SJSA1 (cell line): ENCODE data around the gene SLC9A4. TPM values are rescaled to one million over a fixed set of nuclear protein-coding genes. Genes with fewer than 3 reads are reported as not detected.

ENCODE experiments used
- DNase-seq, 2 experiments: peaks; one replicate each; pipeline ENCODE4 v3.0.0-alpha.2; 2015 to 2020; ENCODE audit warnings: low spot score in 2 of 2, low read depth in 1 of 2
- H3K27ac ChIP-seq: fragments of 250-450 bp; sonication (Bioruptor Pico); 2 replicates; pipeline ENCODE4 v1.5.1; 2020; ENCODE audit warnings: mild to moderate bottlenecking, moderate library complexity
- H3K27me3 ChIP-seq: fragments of 250-450 bp; sonication (Bioruptor Pico); replicated peaks from 2 replicates; pipeline ENCODE4 v1.5.1; 2020; ENCODE audit warnings: mild to moderate bottlenecking, moderate library complexity
- H3K36me3 ChIP-seq: fragments of 250-450 bp; sonication (Bioruptor Pico); 2 replicates; pipeline ENCODE4 v1.5.1; 2020; ENCODE audit warnings: mild to moderate bottlenecking
- H3K4me1 ChIP-seq: fragments of 250-450 bp; sonication (Bioruptor Pico); replicated peaks from 2 replicates; pipeline ENCODE4 v1.6.1; 2021; ENCODE audit warnings: mild to moderate bottlenecking
- H3K4me3 ChIP-seq: fragments of 250-450 bp; sonication (Bioruptor Pico); 2 replicates; pipeline ENCODE4 v1.5.1; 2020; ENCODE audit warnings: mild to moderate bottlenecking
- H3K9me3 ChIP-seq: fragments of 250-450 bp; sonication (Bioruptor Pico); replicated peaks from 2 replicates; pipeline ENCODE4 v1.5.1; 2020; ENCODE audit warnings: mild to moderate bottlenecking
- total RNA-seq: library from RNA; depleted of rRNA; stranded (reverse); fragments of >200 nt; shearing (Covaris generic); gene quantifications from 2 replicates; pipeline ENCODE4 v1.2.3, GENCODE V29; 2014; rRNA removed

Gene SLC9A4, protein sequence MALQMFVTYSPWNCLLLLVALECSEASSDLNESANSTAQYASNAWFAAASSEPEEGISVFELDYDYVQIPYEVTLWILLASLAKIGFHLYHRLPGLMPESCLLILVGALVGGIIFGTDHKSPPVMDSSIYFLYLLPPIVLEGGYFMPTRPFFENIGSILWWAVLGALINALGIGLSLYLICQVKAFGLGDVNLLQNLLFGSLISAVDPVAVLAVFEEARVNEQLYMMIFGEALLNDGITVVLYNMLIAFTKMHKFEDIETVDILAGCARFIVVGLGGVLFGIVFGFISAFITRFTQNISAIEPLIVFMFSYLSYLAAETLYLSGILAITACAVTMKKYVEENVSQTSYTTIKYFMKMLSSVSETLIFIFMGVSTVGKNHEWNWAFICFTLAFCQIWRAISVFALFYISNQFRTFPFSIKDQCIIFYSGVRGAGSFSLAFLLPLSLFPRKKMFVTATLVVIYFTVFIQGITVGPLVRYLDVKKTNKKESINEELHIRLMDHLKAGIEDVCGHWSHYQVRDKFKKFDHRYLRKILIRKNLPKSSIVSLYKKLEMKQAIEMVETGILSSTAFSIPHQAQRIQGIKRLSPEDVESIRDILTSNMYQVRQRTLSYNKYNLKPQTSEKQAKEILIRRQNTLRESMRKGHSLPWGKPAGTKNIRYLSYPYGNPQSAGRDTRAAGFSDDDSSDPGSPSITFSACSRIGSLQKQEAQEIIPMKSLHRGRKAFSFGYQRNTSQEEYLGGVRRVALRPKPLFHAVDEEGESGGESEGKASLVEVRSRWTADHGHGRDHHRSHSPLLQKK
- total RNA-seq: not detected in 2 replicates

DNA sequence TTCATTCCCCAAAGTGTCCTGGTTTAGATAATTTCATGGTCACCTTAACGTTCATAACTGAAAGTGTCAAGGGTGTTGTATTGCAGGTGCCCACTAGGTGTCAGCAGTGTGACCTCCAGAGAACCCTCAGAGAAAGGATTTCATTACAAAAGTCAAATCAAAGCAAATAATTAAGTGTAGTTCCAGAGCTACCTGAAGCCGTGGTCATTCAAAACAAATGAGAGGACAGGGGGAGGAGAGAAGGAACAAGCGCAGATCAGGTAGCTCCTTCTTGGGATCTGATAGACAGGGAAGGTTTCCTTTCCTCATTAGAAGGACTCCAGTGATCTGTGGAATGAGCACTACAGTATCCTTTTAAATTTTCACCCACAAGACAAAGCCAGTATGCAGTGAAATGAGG lies at the start of gene SLC9A4:
Gene SLC9A4, plus strand, starts transcription at position 207 of the 400 bp plus-strand sequence. CDS start 534 bp downstream, outside the sequence.
- peak in 1 of 2 experiments; percentile 57 for DNase-seq
- H3K4me1 ChIP-seq: no peaks in the 10 kb centered on the region; the same call in 1 of the 2 replicates
- peaks cover 14% of the 10 kb centered on the region for H3K27me3 ChIP-seq
- no peak within 1 kb of the TSS for H3K27ac ChIP-seq
- no peak within 1 kb of the TSS for H3K4me3 ChIP-seq
- no peaks in the 10 kb centered on the region for H3K9me3 ChIP-seq
- H3K36me3 ChIP-seq: no peaks in the 10 kb centered on the region

DNA sequence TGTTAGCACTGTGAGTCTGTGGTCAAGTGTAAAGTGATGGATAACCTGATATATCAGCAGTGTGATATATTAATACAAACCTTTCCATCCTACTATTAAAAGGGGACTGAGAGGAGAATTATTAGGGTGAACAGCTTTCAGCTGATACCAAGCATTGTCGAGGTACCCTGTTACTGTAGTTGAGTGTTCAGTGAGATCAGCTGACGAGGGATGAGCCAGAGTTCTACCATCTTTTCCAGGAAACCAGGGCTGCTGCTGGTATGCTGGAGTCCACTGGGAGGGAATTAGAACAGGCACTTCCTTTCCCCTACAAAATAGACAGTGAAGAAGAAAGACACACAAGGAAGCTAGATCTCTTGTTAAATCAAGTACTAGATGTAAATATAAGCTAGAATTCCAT lies 49.7 kb upstream of the SLC9A4 start:
- Histone ChIP-seq H3K4me3 (no peak overlapping the region), H3K27ac (no peak overlapping the region), H3K9me3 (no peaks in the 10 kb centered on the region), H3K36me3 (no peaks in the 10 kb centered on the region), H3K4me1 (no peaks in the 10 kb centered on the region), H3K27me3 (peaks cover 7% of the 10 kb centered on the region)
- DNase-seq: no peak

DNA sequence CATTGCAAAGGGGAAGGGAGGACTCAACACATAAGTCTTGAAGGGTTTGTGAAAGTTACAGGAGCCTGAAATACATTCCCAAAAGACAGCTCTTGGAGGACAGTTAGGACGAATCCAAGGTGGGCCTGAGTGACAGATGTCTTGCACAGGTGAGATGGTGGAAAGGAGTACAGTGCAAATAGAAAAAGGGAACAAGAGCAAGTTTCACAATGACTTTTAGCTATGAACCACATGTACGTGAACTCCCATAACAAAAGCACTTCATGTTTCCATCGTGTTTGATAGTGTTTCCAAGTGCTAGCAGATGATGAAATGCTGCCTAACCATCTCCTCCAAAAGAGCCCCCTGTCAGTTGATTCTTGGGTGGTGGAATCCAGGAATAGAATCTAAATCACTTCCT lies 48.3 kb upstream of the SLC9A4 start:
- Histone ChIP-seq H3K9me3 (no peaks in the 10 kb centered on the region), H3K27ac (no peak overlapping the region), H3K27me3 (peaks cover 10% of the 10 kb centered on the region), H3K4me1 (no peaks in the 10 kb centered on the region), H3K36me3 (no peaks in the 10 kb centered on the region), H3K4me3 (no peak overlapping the region)
- DNase-seq: no peak

DNA sequence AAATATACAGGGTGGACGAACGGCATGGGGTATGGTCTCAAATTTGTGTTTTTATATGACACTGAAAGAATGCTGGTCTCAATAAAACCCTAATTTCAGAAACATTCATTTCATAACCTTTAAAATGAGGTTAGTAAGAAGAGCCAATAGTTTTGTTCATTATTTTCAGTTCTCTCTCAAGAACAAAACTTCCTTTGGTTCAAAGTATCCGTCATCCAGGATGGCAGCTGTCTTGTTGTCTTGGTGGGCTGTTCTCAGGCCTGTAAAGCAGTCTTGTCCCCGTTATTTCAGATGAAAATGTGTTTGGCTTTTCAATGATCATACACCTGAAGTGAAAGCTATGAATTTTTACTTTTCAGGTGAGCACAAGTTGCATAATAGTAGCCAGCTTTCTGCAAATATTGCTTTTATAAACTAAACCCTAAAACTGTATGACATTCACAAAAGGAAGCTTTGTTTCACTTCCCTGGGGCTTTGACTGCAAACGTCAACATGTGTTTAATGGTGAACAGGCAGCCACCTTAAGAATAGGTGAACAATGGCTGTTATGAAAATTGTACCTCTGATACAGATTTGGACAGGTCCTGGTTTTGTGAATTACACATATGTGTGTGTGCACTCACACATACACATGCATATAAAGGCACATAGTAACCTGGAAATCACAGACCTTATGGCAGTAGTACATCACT lies 47.4 kb upstream of the SLC9A4 start:
- Histone ChIP-seq H3K27me3 (peaks cover 8% of the 10 kb centered on the region), H3K4me1 (no peaks in the 10 kb centered on the region), H3K4me3 (no peak overlapping the region), H3K36me3 (no peaks in the 10 kb centered on the region), H3K9me3 (no peaks in the 10 kb centered on the region), H3K27ac (no peak overlapping the region)
- no peak for DNase-seq

DNA sequence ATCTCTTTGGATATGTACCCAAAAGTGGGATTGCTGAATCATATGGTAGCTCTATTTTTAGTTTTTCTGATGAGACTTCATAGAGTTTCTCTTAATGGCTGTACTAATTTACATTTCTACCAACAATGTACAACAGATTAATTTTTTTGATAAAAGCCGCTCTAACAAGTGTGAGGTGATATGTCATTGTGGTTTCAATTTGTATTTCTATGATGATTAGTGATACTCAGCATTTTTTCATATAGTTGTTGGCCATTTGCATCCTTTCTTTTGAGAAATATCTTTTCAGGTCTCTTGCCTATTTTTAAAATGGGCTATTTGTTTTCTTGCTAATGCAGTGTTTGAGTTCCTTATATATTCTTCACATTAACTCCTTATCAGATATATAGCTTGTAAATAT lies 45.8 kb upstream of the SLC9A4 start:
- H3K36me3 ChIP-seq: no peaks in the 10 kb centered on the region
- peaks cover 3% of the 10 kb centered on the region; the same call in 1 of the 2 replicates for H3K27me3 ChIP-seq
- H3K4me1 ChIP-seq: no peaks in the 10 kb centered on the region
- no peaks in the 10 kb centered on the region for H3K9me3 ChIP-seq
- no peak overlapping the region for H3K4me3 ChIP-seq
- DNase-seq: no peak
- no peak overlapping the region for H3K27ac ChIP-seq

DNA sequence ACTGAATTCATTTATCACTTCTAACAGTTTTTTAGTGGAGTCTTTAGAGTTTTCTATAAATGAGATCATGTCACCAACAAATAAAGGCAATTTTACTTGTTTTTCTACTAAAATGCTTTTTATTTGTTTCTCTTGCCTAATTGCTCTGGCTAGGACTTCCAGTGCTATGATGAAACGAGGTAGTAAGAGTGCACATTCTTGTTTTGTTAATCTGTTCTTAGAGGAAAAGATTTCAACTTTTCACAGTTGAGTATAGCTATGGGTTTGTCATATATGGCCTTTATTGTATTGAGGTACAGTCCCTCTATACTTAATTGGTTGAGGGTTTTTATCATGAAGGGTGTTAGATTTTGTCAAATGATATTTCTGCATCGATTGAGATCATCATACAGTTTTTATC lies 44.5 kb upstream of the SLC9A4 start:
- H3K27me3 ChIP-seq: 0 out of 2 replicates have a peak, but pooled peaks cover 3% of the 10 kb centered on the region
- no peaks in the 10 kb centered on the region for H3K36me3 ChIP-seq
- no peaks in the 10 kb centered on the region for H3K4me1 ChIP-seq
- H3K27ac ChIP-seq: no peak overlapping the region
- no peak overlapping the region for H3K4me3 ChIP-seq
- no peaks in the 10 kb centered on the region for H3K9me3 ChIP-seq
- no peak for DNase-seq

DNA sequence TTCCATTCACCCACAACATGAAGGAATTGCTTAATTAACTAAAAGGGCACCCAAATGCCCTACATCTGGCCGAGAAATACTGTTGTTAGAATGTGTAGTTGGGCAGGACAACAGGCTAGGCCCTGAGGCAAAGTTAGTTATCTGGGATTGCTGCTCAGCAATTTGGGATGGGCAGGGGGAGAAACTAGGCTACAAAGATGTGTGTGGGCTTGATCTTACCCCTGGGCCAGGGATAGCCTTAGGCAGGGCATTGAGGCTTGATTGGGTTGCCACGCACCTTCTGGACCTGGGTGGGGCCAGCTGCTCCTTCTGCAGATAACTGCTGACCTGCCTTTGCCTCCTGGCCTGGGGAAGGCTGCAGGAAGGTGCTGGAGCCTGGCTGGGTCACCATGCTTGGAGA lies 40.6 kb upstream of the SLC9A4 start:
- Histone ChIP-seq H3K36me3 (no peaks in the 10 kb centered on the region), H3K9me3 (no peaks in the 10 kb centered on the region), H3K27me3 (peaks cover 3% of the 10 kb centered on the region; the same call in 1 of the 2 replicates), H3K4me1 (no peaks in the 10 kb centered on the region), H3K4me3 (no peak overlapping the region), H3K27ac (no peak overlapping the region)
- no peak for DNase-seq

DNA sequence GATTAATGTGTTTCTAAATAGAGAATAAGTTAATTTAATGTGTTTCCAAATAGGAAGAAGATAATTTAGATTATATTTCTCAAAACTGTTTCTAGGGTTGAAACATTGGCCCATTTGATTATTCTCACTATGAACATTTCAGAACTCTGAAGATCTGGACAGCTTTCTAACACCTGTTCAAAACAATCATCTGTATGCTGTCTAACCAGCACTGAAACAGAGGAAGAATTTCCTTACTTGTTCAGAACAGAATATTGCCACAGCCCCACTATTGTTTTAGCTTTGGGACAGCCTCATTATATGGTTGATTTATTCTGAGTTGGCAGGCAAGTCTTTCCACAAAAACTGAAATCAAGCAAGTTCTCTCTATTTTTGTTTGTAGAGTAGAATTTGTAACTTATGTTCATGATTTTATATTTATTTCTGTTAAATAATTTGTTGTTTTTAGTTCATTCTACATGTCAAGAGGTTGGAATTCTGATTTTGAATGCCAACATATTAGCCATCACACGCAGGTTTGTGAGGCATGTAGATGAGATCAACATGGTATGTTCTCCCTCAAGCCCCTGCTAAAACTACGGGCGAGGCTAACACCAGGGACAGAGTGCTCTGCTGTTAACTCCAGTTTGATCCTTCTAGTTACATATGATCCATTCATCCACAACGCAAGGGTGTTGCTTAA lies 38.9 kb upstream of the SLC9A4 start:
- no peak overlapping the region for H3K4me3 ChIP-seq
- no peaks in the 10 kb centered on the region; the same call in 1 of the 2 replicates for H3K27me3 ChIP-seq
- no peaks in the 10 kb centered on the region for H3K4me1 ChIP-seq
- DNase-seq: no peak
- H3K27ac ChIP-seq: no peak overlapping the region
- H3K9me3 ChIP-seq: no peaks in the 10 kb centered on the region
- H3K36me3 ChIP-seq: no peaks in the 10 kb centered on the region

DNA sequence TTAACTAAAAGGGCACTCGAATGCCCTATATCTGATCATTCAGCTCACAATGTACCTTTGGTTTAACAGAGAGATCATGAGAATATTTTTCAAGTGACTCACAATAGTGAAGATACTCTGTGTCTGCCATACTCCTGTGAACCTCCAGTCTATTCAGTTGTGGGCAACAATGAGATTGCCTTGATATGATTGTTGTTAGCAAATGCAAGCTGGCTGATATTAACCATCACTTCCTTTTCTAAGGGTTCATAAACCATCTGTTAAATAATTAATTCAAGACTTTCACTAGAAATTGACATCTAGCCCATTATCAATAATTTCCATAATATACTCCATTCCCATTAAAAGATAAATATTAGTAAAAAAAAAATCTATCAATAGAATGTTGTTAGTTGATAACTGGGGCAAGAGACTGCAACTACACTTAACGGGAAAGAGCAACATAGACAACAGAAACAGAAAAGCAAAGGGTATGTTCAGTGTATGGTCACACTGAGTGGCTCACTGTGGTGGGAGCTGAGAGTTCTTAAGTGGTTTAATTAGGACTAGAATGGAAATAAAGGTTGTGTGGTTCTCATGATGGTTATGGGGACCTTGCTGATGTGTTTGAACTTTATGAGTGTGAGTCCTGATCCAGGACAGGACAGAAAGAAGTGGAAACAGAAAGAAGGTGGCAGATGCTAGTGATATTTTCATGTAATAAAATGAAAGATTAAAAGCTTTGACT lies 38.2 kb upstream of the SLC9A4 start:
- H3K9me3 ChIP-seq: no peaks in the 10 kb centered on the region
- no peak overlapping the region for H3K4me3 ChIP-seq
- H3K36me3 ChIP-seq: no peaks in the 10 kb centered on the region
- no peak for DNase-seq
- H3K27ac ChIP-seq: no peak overlapping the region
- H3K4me1 ChIP-seq: no peaks in the 10 kb centered on the region
- no peaks in the 10 kb centered on the region; the same call in 1 of the 2 replicates for H3K27me3 ChIP-seq

DNA sequence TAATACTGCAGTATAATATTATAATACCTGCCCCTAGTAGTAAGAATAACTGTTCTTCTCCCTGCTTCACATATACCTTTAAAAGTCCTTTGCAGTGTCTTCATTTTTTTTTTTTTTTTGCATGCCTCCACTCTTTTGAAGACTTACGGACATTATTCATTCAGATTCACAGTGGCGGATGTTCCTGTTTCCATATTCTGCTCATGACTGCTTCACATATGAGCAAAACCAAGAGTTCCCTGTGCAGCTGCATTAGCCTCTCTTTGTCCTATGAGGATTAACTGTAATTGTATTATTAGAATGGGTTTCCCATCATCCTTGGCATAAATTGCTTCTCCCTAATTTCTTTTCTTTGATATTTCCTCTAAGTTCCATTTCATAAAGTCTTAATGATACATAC lies 37.3 kb upstream of the SLC9A4 start:
- H3K9me3 ChIP-seq: no peaks in the 10 kb centered on the region
- no peaks in the 10 kb centered on the region for H3K4me1 ChIP-seq
- no peaks in the 10 kb centered on the region for H3K36me3 ChIP-seq
- no peaks in the 10 kb centered on the region; the same call in 1 of the 2 replicates for H3K27me3 ChIP-seq
- no peak for DNase-seq
- H3K4me3 ChIP-seq: no peak overlapping the region
- H3K27ac ChIP-seq: no peak overlapping the region; the same call in 1 of the 2 replicates

DNA sequence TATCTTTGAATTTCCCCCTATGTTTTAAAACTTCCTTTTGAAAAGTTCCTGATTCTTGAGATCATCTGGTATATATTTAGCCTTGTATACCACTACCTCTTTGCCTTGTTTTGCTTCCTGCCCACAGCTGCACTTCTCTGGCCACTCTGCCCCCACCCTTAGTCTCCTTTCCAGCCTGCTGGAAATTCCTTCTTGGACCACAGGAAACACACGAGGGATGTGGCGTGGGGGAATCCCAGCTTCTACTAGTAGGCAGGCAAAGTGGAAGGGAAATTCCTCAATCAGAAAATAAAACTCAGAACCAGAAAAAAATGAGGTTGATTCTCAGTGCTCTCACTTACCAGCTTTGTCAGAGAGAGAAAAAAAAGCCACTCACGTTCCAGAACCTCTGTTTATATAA lies 36.7 kb upstream of the SLC9A4 start:
- Histone ChIP-seq H3K9me3 (no peaks in the 10 kb centered on the region), H3K4me3 (no peak overlapping the region), H3K4me1 (no peaks in the 10 kb centered on the region), H3K27ac (no peak overlapping the region), H3K36me3 (no peaks in the 10 kb centered on the region), H3K27me3 (no peaks in the 10 kb centered on the region; the same call in 1 of the 2 replicates)
- peak in 1 of 2 experiments; percentile 6 for DNase-seq

DNA sequence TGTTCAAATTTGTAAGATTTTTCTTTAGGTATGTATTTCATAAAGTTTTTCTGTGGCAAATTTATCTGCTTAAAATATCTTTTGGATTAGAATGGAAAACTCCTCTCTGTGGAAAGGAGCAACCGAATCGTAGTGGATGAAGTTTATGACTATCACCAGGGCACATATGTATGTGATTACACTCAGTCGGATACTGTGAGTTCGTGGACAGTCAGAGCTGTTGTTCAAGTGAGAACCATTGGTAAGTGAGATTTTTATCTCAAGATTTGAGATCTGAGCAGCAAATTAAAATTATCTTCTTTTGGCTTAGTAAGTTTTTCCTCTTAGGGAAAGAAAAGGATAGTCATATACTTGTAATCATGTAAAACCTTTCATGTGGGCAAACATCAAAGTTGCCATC lies 35.9 kb upstream of the SLC9A4 start:
- no peaks in the 10 kb centered on the region for H3K9me3 ChIP-seq
- no peaks in the 10 kb centered on the region for H3K36me3 ChIP-seq
- no peaks in the 10 kb centered on the region for H3K4me1 ChIP-seq
- H3K27ac ChIP-seq: no peak overlapping the region
- H3K27me3 ChIP-seq: no peaks in the 10 kb centered on the region; the same call in 1 of the 2 replicates
- no peak for DNase-seq
- H3K4me3 ChIP-seq: no peak overlapping the region

DNA sequence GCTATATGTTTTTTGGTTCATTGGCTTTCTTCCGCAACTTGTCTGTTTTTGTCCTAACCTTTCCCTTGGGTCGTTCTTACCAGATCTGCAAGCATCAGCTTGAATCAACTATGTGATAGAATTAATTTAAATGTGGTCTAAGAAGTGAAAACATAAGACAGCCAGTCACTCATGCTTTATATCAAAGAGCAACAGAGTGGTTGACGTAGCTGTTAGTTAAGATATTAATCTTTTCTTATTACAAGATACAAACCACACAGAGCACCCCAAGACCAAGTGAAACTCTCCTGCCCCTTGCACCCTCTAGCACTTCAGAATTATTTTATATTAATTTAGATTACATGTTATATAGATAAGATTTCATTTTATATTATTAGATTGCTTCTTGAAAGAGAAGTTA lies 34.9 kb upstream of the SLC9A4 start:
- Histone ChIP-seq H3K9me3 (no peaks in the 10 kb centered on the region), H3K36me3 (no peaks in the 10 kb centered on the region)
- no peak for DNase-seq

More for the DNA sequence above, 34.9 kb upstream of the SLC9A4 start:
- Histone ChIP-seq H3K4me3 (no peak overlapping the region), H3K4me1 (no peaks in the 10 kb centered on the region), H3K27ac (no peak overlapping the region), H3K27me3 (no peaks in the 10 kb centered on the region; the same call in 1 of the 2 replicates)
